HG03342 (cell line): ENCODE measurements around the gene FAM200B.

ENCODE experiments used
- ATAC-seq: cut with Tn5 transposase; IDR thresholded peaks from one replicate; pipeline ENCODE4 v1.9.1; 2021; ENCODE audit warnings: mild to moderate bottlenecking, moderate library complexity; ENCODE audit not compliant: unreplicated experiment

Gene FAM200B

DNA sequence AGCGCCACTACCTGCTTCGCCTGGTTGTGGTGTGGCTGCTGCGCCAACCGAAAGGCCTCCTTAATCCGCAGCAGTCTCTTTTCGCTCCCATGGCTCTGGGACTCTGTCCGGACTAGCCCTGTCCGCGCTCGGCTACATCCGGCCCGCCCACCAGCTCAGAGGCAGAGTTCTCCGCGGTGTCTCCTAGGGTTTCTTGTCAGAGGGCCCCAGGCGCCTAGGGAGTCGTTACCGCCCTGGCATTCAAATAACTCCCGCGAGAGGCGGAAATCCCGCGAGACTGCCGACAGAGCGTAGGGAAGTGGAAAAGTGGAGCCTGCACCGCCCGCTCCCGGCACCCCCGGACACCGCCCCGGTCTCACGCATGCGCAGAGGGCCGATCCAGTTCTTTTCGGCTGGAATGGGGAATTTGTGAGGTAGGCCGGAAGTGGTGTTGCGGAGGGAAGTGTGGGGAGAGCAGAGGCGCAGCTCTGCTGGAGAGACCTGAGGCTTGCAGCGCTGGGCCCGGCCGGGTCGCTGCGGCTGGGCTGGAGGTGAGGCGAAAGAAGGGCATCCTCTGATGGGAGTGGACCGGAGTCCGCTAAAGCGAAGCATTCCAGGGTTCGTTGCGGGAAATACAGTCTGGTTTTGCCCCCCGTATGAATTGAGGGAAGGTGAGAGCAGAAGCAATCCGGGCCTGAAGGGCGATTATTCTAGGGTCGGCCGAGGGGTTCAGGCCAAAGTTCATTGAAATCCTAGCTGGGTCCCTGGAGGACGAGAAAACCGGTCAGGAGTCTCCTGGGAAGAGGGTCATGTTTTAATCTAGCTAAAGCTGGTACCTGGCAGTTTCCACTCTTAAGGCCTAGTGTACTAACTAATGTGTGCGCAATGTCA lies at the start of gene FAM200B:
FAM200B (plus strand) TSS at position 456 of the 870 bp plus-strand sequence. CDS start 5,151 bp downstream, outside the sequence.
- peak; percentile 91 for ATAC-seq

DNA sequence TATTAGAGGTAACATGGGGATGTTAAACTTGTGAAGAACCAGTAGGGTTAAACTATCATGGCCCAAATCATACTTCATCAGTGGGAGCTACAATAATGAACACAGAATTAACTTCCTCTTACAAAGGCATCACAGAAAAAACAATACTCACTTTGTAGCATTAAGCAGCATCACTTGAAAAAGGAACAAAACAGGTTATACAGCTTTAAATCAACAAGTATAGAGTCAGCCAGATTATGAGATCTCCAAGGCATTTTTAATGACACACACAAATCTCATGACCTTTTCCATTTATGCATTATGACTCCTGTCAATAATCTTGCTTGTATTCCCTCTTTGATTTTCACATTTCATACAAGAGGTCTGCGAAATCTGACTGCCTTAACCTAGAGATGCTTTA lies 44.8 kb upstream of the FAM200B start:
- ATAC-seq, result no peak

DNA sequence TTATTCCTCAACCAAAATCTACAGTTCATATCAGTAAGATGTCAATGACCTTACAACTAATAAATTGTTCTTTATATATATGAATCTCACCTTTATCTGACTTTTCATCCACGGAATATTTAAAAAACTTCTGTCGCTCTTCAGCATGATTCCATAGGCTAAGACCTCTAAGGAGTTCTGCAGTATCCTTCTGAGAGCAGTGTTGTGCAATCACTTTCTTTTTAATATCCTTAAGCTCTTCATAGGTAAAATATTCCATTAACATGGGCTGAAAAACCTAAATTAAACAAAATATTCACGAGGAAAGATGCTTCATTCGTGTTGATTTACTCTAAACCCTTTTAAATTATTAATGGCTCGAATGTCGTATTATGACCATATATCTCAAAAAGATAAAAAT lies 43.2 kb upstream of the FAM200B start:
- no peak for ATAC-seq

DNA sequence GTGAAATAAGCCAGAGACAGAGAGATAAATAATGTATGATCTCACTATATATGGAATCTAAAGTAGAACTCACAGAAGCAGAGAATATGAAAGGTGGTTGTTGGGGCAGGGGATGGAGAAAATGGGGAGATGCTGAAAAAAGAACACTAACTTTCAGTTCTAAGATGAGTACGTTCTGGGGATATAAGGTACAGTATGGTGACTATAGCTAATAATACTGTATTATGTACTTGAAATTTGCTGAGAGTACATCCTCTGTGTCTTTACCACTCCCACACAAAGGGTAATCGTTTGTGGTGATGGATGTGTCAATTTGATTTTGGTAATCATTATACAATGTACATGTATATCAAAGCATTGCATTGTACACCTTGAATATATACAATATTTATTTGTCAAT lies 33.0 kb upstream of the FAM200B start:
- no peak for ATAC-seq

DNA sequence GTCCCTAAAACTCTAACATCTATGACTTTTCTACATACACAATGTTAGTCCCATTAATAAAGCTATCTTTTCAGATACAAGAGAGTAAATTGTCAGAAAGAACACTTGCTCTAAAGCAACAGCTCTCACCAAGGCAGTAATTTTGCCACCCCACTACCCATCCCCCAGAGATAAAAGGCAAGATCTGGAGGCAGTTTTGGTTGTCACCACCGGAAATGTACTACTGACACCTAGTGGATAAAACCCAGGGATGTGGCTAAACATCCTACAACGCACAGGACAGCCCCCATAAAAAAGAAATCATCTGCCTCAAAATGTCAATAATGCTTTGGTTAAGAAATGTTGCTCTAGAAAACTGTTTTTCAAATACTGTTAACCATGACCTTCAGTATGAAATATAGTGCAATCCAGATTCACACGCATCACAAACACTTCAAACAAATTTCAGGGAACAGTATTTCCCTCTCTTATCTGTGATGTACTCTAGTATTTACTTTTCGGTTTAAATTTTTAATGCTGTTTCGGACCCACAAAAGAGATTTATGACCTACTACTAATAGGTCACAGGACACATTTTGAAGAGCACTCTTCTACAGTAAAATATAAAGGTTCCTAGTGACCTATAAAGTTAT lies 31.6 kb upstream of the FAM200B start:
- peak; percentile 44 for ATAC-seq

DNA sequence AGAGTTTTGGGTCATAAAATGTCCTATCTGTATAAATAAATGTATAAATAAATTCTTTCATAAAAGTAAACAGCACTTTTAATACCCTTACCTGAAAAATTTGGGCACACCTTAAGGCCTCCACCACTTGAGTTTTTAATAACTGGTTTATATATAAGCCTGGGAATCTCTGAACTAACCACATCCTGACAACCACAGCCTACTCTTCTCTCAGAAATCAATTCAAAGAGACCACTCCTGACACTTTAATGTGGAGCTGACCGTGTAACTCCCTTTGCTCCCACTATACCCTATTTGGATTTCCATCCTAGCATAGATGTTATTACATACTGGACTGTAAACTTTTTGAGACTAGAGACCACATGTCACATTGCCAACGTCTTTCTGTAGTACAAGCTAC lies 30.0 kb upstream of the FAM200B start:
- ATAC-seq, result no peak

DNA sequence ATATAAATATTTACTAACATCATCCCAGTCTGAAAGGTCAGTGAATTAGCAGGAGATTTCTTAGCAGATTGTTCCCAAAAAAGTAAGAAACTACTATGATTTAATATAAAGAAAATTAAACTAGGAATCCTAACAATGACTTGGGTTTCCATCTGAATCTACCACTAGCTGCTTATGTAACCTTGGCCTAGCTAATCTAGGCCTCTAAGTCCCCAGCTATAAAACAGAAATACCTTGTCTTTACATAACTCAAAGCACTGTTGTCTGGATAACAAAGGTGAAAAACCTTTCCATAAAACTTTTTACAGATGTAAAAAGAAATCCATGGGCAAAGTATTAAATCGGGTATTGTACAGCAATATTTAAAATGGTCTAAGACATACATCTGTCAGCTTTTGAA lies 29.4 kb upstream of the FAM200B start:
- no peak for ATAC-seq

DNA sequence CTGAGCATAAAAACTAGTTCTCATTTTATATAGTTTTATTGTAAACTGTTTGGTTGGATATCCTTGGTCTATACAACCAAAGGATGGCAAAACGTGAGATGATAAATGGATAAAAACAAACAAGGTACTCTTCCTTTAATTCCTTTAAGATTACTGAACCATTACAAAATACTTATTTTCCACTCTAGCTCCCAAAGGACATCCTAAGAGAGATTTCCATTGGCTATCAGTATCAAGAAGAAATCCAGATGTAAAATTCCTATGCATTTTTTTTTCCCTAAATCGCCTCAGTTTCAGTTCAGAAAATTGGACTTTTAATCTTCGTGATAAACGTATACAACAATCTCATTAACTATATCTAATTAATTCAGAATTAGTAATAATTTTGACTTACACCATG lies 28.8 kb upstream of the FAM200B start:
- ATAC-seq, result no peak

DNA sequence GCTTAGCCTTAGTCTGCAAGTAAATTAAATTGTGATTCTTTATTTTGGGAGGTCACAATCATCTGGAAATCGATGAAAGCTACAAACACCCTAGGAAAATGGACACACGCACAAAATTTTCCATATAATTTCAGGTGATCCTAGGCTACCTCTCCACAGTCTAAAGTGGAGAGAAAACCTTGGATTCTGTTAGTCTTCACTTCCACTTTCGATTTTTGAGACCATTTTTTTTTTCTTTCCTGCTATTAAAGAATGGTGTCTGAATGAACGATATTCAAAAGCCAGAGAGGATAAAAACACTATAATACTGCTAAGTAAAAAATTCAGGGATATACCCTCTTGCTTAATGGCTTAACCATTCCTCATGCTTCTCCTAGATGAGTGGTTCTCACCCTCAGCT lies 28.2 kb upstream of the FAM200B start:
- no peak for ATAC-seq

DNA sequence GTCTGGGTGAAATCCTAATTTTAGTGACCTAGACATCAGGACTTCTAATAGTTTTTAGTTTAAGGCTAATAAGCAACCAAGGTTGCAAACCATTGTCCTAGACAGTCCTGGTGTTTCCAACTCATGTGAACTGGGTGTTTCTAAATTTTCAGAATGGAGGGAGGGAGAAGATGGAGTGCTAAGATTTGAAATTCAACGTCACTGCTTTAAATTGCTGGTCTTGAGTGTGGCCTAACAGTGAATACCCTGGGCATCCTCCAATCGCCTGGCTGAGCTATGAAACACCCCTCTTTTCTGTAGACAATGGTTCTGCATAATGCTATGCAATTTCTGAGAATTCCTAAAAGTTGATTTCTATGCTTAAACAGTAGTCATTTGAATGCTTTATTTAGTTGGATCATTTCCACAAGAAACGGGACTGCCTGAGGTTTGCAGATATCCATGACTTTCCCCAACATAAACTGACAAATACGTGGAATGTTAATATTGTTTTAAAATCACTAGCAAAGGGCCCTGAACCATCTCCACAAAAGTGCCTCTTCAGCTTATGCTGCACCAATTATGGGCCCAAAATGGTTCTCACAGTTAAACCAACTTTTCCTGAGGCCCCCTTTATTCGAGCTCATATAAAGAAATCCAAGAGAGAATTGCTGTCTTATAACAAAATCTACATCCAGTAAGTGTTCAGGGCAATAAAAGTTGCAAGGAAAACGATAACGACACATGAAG lies 27.6 kb upstream of the FAM200B start:
- ATAC-seq, result peak; percentile 33

DNA sequence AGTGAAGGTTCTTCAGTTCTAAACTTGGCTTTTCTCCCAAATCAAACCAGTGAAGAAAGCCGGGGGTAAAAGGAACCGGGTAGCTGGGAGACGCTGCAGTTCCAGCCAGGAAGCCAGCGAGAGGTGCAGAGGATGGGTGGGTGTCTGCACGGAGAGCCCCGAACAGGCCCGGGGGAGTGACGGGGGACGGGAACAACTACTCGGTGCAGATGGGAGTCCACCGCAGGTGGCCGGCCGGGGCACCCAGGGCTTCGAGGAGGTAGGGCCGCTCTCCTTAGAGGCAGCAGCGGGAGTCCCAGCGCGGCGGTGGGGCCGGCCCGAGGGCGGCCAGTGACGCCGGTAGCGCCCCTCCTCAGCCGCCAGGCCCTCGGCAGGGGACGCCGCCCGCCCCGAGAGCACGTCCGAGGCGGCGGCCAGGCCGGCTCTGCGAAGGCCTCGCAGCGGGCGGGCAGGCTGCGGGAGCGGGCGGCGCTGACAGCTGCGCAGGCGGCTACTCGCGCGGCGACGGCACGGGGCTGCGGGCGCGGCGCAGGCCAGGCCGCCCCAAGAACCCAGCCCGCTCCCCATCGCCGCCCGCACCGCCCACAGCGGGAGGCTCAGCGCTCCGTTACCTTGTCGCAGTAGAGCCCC lies 26.9 kb upstream of the FAM200B start:
- peak; percentile 44 for ATAC-seq

DNA sequence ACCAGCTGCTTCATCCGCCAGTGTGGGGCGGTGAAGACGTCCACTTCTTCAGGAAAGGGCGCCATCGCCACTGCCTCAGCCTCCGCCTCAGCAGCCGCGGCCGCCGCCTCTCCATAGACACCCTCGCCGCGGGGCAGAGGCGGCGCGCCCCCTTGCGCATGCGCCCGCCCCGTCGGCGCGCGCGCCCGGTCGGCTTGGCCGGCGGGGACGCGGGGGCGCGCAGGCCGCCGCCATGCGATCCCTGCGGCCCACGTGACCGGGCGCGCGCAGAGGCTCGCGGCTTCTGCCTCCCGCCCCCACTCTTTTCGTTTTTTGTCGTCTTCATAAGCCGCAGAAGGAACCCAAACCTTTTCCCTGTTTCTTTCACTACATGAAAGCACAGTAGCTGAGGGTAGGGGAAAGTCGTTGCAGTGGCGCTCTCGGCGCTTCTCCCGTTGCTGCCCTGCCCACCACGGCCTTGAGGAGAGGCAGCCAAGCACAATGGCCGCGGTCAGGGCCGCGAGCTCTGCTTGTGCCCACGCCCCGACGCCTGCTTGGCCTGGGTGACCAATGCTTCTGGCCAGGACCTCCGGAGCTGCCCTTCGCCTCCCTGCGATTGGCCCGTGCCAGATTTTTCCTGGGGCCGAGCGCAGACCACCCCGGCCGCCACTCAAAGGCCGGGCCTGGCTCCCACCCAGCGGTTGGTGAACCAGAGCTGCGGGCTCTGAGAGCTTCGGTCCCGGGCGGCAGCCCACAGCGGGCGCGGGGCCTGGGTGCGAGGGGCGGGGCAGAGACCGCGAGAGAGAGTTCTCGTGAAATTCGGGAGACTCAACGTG lies 26.2 kb upstream of the FAM200B start, which contains the start of gene FBXL5:
FBXL5 (minus strand) TSS at position 135 of the 815 bp plus-strand sequence; CDS start at position 65, 70 bp downstream.
- ATAC-seq, result peak; percentile 68

DNA sequence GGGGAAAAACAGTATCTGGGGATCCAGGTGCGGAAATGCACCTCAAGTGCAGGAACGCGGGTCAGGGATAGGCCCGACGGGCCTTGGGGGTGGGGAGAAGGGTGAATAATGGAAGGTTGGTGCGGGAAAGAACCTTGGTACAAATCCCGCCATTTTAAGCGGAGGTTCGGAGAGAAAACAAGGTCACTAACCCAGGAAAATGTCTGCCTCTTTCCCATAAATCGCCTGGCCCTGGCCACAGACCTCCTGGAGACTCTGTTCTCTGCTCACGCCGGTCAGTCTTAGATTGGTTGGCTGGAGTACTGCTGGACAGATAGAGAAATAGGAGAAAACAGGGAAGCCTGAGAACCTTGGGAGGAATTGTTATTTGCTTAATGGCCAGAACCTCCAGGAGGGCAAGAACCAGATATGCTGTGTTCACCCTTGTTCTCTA lies 25.6 kb upstream of the FAM200B start:
- no peak for ATAC-seq

DNA sequence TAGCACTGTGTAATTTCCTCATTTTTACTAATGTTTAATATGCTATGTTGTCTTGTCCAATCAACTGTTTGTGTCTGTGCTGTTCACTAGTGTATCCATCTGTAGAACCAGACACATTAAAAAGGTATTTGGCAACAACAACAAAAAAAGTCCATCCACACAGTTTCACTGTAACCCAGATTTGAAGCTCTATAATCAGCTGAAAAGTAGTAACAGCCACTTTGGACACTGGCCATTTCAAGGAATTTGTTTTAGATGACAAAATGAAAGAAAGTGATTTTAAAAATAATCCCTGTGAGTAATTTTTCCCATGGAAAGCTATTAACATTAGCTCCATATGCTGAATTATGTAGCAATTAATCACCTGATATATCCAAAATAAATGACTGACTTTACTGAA lies 24.3 kb upstream of the FAM200B start:
- no peak for ATAC-seq

DNA sequence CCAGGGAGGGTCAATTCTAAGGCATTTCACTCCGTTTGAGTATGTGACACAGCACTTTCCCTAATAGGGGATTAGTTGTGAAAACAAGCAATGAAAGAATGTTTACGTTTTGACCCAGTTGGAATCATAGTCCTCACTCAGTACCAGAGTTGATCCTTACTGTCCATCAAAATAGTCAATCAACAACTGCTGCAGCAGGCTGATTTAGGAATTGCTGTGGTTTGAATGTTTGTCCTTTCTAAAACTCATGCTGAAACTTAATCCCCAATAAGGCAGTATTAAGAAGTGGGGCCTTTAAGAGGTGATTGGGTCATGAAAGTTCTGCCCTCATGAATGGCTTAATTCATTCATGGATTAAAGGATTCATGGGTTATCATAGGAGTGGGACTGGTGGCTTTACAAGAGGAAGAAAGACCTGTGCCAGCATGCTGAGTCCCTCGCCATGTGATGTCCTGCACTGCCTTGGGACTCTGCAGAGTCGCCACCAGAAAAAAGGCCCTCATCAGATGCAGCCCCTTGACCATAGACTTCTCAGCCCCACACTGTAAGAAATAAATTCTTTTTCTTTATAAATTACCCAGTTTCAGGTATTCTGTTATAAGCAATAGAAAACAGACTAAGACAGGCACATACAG lies 23.4 kb upstream of the FAM200B start:
- no peak for ATAC-seq

DNA sequence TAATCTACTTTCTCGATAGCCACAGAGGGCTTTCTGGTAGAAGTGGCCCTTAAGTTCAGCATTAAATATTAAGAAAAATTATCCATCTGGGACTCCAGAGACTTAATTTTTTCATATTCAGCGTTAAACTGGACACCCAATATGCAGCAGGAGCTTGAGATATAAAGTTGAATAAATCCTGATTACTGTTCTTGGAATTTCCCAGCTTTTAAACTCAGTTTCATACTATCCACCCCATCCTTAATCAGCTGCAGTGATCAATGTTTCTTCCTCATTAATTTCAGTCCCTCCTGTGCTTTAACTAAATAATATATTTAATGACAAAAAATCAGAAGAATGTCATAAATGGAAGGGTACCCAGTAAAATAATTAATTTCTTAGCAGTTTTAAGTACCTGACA lies 22.8 kb upstream of the FAM200B start:
- no peak for ATAC-seq

DNA sequence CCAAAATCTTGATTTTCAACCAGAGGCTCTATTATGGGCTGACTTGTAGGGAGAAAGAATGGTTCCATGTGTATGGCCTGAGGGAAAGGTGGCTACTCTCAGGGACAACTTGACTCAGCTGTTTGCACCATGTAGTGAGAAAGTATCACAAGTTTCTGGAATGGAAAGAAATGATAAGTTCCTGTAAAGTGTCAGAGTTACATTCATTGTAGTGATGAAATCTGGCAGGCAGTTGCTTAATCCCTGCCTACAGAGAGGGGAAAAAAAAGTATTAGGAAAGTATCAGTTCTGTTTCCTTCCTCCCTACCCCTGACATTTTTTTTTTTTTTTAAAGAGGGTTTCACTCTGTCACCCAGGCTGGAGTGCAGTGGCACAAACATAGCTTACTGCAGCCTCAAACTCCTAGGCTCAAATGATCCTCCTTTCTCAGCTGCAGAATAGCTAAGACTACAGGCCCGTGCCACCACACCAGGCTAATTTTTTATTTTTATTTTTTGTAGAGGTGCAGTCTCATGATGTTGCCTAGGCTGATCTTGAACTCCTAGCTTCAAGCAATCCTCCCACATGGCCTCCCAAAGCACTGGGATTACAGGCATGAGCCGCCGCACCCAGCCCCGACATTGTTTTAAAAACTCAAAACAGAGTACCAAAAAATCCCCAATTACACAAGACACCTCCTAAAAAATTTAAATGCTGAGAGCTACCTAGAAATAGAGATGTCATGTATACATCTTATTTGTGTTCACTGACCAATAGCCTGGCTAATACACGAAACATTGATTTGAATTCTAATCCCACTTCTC lies 21.7 kb upstream of the FAM200B start:
- ATAC-seq, result no peak

DNA sequence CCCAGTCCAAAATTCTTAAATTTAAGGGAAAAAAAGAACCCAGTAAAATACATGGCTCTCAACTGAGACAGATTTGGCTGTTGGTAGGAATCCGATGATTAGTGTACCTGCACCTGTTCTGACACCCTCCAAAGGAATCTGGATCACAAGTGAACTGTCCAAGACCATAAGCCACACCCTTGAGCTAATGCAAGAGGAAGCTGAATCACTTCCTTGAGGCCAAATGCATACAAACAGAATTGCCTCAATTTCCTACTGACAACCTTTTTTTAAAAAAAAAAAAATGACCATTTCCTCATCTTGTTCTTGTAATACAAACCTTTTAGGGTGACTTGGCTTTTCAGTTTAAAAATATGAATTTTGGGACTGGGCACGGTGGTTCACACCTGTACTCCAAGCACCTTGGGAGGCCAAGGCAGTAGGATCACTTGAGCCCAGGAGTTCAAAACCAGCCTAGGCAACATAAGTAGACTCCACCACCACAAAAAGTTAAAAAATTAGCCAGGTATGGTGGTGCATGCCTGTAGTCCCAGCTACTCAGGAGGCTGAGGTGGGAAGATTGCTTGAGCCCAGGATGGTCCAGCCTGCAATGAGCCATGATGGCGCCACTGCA lies 15.8 kb upstream of the FAM200B start:
- no peak for ATAC-seq

DNA sequence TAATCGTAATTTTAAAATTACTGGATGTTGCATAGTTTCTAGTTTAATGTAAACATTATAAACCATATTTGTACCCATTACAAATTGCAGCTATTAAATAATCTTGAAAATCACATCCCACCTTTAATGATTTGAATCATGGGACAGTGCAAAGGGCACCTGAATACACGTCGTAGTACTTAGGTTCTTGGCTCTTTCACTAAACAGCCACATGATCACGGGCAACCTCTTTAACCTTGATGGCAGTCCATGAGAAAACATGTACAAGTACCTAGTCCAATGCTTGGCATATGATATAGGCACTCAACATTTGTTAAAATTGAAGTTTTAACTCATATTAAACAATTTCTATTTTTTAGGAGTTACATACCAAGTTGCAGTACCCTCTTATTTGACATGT lies 14.6 kb upstream of the FAM200B start:
- ATAC-seq, result no peak
